WTC11 (cell line): Measurements from ENCODE around the gene NPAS2. TPM values are rescaled to one million over a fixed set of nuclear protein-coding genes. Genes with fewer than 3 reads are reported as not detected.

Experiments
- ATAC-seq: fragments of 200-7000 bp; cut with Tn5 transposase; 2 replicates; pipeline ENCODE4 v1.10.0; 2021; ENCODE audit warnings: mild to moderate bottlenecking, moderate library complexity
- CTCF ChIA-PET: fragments of 300-600 bp; sonication (Branson Sonifier 250); formaldehyde crosslinking; loops from one replicate; lab custom pipeline; 2021; ENCODE audit warnings: antibody characterized with exemption; lab: Charles Lee
- POLR2A ChIA-PET: fragments of 350-600 bp; sonication (Branson Sonifier 250); formaldehyde crosslinking; loops from one replicate; lab custom pipeline; 2021; ENCODE audit warnings: antibody characterized with exemption; lab: Charles Lee
- DNase-seq: peaks from one replicate; pipeline ENCODE4 v3.0.0; 2021; ENCODE audit warnings: low spot score
- H3K27ac Mint-ChIP-seq: 2 replicates; pipeline ENCODE4 v1.8.0; 2021; ENCODE audit warnings: mixed read lengths
- H3K27me3 Mint-ChIP-seq: 2 replicates; pipeline ENCODE4 v1.8.0; 2021; ENCODE audit warnings: low read depth, mild to moderate bottlenecking, moderate library complexity, mixed read lengths
- H3K36me3 Mint-ChIP-seq: 2 replicates; pipeline ENCODE4 v1.8.0; 2021; ENCODE audit warnings: mixed read lengths
- H3K4me1 Mint-ChIP-seq: 2 replicates; pipeline ENCODE4 v1.8.0; 2022; ENCODE audit warnings: mixed read lengths
- H3K4me3 Mint-ChIP-seq: 2 replicates; pipeline ENCODE4 v1.8.0; 2021; ENCODE audit warnings: mild to moderate bottlenecking, moderate library complexity, mixed read lengths
- H3K9me3 Mint-ChIP-seq: 2 replicates; pipeline ENCODE4 v1.8.0; 2021; ENCODE audit warnings: mixed read lengths
- AFF4 ChIP-seq: sonication (generic); formaldehyde crosslinking; IDR thresholded peaks from 2 replicates; pipeline ENCODE4 v1.8.1; 2023; ENCODE audit warnings: mild to moderate bottlenecking, missing genetic modification reagents, borderline replicate concordance
- ARID4B ChIP-seq: sonication (generic); formaldehyde crosslinking; IDR thresholded peaks from 2 replicates; pipeline ENCODE4 v1.8.0; 2023; ENCODE audit warnings: missing genetic modification reagents, mild to moderate bottlenecking, borderline replicate concordance
- CREB1 ChIP-seq: sonication (generic); formaldehyde crosslinking; IDR thresholded peaks from 2 replicates; pipeline ENCODE4 v1.8.0; 2023; ENCODE audit warnings: mild to moderate bottlenecking, missing genetic modification reagents
- CREM ChIP-seq: sonication (generic); formaldehyde crosslinking; IDR thresholded peaks from 2 replicates; pipeline ENCODE4 v1.8.1; 2022; ENCODE audit warnings: mild to moderate bottlenecking, missing genetic modification reagents, moderate library complexity
- EMX1 ChIP-seq: fragments of 250-450 bp; sonication (Bioruptor Pico); IDR thresholded peaks from 2 replicates; pipeline ENCODE4 v1.8.0; 2021; ENCODE audit warnings: mild to moderate bottlenecking
- FOXJ3 ChIP-seq: sonication (generic); formaldehyde crosslinking; IDR thresholded peaks from 2 replicates; pipeline ENCODE4 v1.9.0; 2021; ENCODE audit warnings: missing genetic modification reagents, mild to moderate bottlenecking, borderline replicate concordance
- NR2C2 ChIP-seq: sonication (generic); formaldehyde crosslinking; IDR thresholded peaks from 2 replicates; pipeline ENCODE4 v1.8.0; 2022; ENCODE audit warnings: mild to moderate bottlenecking, missing genetic modification reagents
- NR3C1 ChIP-seq: sonication (generic); formaldehyde crosslinking; conservative IDR thresholded peaks from 2 replicates; pipeline ENCODE4 v1.8.1; 2023; ENCODE audit warnings: low read depth, mild to moderate bottlenecking, missing genetic modification reagents
- PRDM15 ChIP-seq: sonication (generic); formaldehyde crosslinking; IDR thresholded peaks from 2 replicates; pipeline ENCODE4 v1.8.0; 2022; ENCODE audit warnings: missing genetic modification reagents
- SMAD3 ChIP-seq: sonication (generic); formaldehyde crosslinking; IDR thresholded peaks from 2 replicates; pipeline ENCODE4 v1.8.0; 2022; ENCODE audit warnings: missing genetic modification reagents, mild to moderate bottlenecking, borderline replicate concordance
- SMAD4 ChIP-seq: sonication (generic); formaldehyde crosslinking; IDR thresholded peaks from 2 replicates; pipeline ENCODE4 v1.8.0; 2022; ENCODE audit warnings: mild to moderate bottlenecking, missing genetic modification reagents
- TEAD4 ChIP-seq: sonication (generic); formaldehyde crosslinking; IDR thresholded peaks from 2 replicates; pipeline ENCODE4 v1.8.0; 2022; ENCODE audit warnings: mild to moderate bottlenecking, missing genetic modification reagents
- TP53 ChIP-seq: sonication (generic); formaldehyde crosslinking; IDR thresholded peaks from 2 replicates; pipeline ENCODE4 v1.8.1; 2023; ENCODE audit warnings: mild to moderate bottlenecking, missing genetic modification reagents
- USF1 ChIP-seq: sonication (generic); formaldehyde crosslinking; IDR thresholded peaks from 2 replicates; pipeline ENCODE4 v1.8.0; 2022; ENCODE audit warnings: mild to moderate bottlenecking, missing genetic modification reagents
- ZBTB43 ChIP-seq: sonication (generic); formaldehyde crosslinking; IDR thresholded peaks from 2 replicates; pipeline ENCODE4 v1.8.1; 2023; ENCODE audit warnings: mild to moderate bottlenecking, missing genetic modification reagents
- ZNF423 ChIP-seq: fragments of 250-450 bp; sonication (Bioruptor Pico); IDR thresholded peaks from 2 replicates; pipeline ENCODE4 v2.1.2; 2022; ENCODE audit warnings: mild to moderate bottlenecking, moderate library complexity
- total RNA-seq: library from RNA; stranded (reverse); gene quantifications from 3 replicates; pipeline ENCODE4 v1.2.3, GENCODE V29; 2021
- TF ChIP-seq, protein P1 (sequence below): fragments of 250-450 bp; sonication (Bioruptor Pico); IDR thresholded peaks from 2 replicates; pipeline ENCODE4 v1.9.0; 2021; ENCODE audit warnings: moderate library complexity, mild to moderate bottlenecking, inconsistent platforms, borderline replicate concordance
- TF ChIP-seq, protein P2 (sequence below): sonication (generic); formaldehyde crosslinking; IDR thresholded peaks from 2 replicates; pipeline ENCODE4 v1.8.1; 2023; ENCODE audit warnings: mild to moderate bottlenecking, missing genetic modification reagents, moderate library complexity
- TF ChIP-seq, protein P3 (sequence below): sonication (generic); formaldehyde crosslinking; IDR thresholded peaks from 2 replicates; pipeline ENCODE4 v1.8.1; 2022; ENCODE audit warnings: low read depth, mild to moderate bottlenecking, moderate library complexity, missing genetic modification reagents, borderline replicate concordance

NPAS2 gene
- total RNA-seq, 1 experiment from 2014 or later: 2.6 TPM

DNA sequence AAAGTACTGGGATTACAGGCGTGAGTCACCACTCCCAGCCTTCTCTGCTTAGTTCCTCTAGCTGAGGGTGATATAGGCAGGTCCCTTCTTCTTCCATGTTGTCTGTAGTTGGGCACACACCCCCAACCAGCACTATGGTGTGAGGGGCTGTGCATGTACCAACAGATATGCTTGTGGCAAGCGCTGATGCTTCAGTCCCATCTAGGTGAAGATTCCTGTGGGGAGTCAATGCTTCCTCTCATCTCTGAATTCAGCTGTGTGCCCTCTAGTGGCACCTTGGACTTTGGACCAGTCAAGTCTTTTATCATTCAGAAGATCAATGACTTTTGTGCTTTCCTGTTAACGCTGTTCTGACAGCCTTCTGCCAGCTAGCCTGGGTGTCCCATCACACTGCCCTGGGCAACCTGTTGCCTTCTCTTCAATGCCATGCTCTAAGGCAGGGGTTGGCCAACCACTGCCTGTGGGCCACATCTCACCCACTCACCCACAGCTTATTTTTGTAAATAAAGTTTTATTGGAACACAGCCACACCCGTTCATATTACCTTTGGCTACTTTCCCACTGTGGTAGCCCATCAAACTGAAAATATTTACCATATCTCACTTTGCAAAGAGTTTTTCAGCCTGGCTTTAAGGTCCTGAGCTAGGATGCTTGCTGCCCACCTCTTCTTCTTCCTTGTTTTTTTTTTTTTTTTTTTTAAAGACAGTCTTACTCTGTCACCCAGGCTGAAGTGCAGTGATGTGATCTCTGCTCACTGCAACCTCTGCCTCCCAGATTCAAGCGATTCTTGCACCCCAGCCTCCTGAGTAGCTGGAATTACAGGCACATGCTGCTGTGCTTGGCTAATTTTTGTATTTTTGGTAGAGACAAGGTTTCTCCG is 51.0 kb downstream of the NPAS2 start:
- ATAC-seq: peak; percentile 74
- ChIA-PET POLR2A (no interaction called here), CTCF (interaction anchor here (0.7 to 1.5 kb wide), 8 partner anchors 8 to 347 kb away, joined by 3 to 6 read pairs (median 4); no protein-coding TSS in a partner anchor)
- peak; percentile 38 for DNase-seq
- H3K36me3 Mint-ChIP-seq: peaks cover 10% of the 10 kb centered on the region; the same call in 1 of the 2 replicates
- no peak overlapping the region for H3K27ac Mint-ChIP-seq
- no peaks in the 10 kb centered on the region for H3K27me3 Mint-ChIP-seq
- peaks cover 15% of the 10 kb centered on the region for H3K4me1 Mint-ChIP-seq
- no peak overlapping the region for H3K4me3 Mint-ChIP-seq
- peaks cover 14% of the 10 kb centered on the region for H3K9me3 Mint-ChIP-seq
- TF ChIP-seq, protein P1, sequence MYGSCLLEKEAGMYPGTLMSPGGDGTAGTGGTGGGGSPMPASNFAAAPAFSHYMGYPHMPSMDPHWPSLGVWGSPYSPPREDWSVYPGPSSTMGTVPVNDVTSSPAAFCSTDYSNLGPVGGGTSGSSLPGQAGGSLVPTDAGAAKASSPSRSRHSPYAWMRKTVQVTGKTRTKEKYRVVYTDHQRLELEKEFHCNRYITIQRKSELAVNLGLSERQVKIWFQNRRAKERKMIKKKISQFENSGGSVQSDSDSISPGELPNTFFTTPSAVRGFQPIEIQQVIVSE (CRISPR knock-in tag): no peak
- TF ChIP-seq NR2C2 (no peak), FOXJ3 (no peak), TP53 (CRISPR knock-in tag) (no peak), USF1 (CRISPR knock-in tag) (no peak), ZBTB43 (CRISPR knock-in tag) (no peak), EMX1 (no peak), SMAD4 (CRISPR knock-in tag) (no peak), ARID4B (CRISPR knock-in tag) (no peak), SMAD3 (CRISPR knock-in tag) (no peak), CREB1 (CRISPR knock-in tag) (no peak), CREM (CRISPR knock-in tag) (no peak), PRDM15 (CRISPR knock-in tag) (no peak), TEAD4 (no peak), AFF4 (no peak), ZNF423 (CRISPR knock-in tag) (no peak), NR3C1 (CRISPR knock-in tag) (no peak)
- TF ChIP-seq, protein P2, sequence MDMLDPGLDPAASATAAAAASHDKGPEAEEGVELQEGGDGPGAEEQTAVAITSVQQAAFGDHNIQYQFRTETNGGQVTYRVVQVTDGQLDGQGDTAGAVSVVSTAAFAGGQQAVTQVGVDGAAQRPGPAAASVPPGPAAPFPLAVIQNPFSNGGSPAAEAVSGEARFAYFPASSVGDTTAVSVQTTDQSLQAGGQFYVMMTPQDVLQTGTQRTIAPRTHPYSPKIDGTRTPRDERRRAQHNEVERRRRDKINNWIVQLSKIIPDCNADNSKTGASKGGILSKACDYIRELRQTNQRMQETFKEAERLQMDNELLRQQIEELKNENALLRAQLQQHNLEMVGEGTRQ (CRISPR knock-in tag): no peak
- TF ChIP-seq, protein P3, sequence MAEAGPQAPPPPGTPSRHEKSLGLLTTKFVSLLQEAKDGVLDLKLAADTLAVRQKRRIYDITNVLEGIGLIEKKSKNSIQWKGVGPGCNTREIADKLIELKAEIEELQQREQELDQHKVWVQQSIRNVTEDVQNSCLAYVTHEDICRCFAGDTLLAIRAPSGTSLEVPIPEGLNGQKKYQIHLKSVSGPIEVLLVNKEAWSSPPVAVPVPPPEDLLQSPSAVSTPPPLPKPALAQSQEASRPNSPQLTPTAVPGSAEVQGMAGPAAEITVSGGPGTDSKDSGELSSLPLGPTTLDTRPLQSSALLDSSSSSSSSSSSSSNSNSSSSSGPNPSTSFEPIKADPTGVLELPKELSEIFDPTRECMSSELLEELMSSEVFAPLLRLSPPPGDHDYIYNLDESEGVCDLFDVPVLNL: no peak
